ENCODE results near the gene QSOX1.
"Not testable (repeated sequence)": the region's sequence is repeated elsewhere in the genome, so short reads cannot be mapped to it uniquely, and the experiment has no call there.

Gene QSOX1, protein sequence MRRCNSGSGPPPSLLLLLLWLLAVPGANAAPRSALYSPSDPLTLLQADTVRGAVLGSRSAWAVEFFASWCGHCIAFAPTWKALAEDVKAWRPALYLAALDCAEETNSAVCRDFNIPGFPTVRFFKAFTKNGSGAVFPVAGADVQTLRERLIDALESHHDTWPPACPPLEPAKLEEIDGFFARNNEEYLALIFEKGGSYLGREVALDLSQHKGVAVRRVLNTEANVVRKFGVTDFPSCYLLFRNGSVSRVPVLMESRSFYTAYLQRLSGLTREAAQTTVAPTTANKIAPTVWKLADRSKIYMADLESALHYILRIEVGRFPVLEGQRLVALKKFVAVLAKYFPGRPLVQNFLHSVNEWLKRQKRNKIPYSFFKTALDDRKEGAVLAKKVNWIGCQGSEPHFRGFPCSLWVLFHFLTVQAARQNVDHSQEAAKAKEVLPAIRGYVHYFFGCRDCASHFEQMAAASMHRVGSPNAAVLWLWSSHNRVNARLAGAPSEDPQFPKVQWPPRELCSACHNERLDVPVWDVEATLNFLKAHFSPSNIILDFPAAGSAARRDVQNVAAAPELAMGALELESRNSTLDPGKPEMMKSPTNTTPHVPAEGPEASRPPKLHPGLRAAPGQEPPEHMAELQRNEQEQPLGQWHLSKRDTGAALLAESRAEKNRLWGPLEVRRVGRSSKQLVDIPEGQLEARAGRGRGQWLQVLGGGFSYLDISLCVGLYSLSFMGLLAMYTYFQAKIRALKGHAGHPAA

GRCh38 chr1:180154325-180155181, at the start of gene QSOX1:
QSOX1 (plus strand) TSS chr1:180154869; CDS start chr1:180154908, 39 bp downstream.
- DNase-seq = peak; percentile 51

DNA sequence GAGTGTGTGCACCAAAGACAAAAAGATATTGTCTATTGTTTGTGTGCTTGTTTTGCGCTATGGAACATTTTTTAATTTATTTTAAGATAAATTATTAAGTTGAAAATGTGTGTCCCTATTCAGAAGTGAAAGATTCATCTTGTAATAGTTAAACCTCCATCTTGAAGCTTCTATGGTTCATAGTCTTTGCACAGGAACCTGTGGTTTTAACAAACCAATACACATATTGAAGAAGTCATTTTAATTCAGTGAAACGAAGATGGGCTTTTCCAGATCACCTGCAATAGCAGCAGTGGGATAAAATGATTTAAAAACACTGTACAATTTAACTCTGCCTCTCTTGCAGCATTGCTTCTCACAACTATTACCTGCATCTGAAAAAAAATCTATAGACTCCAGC, 42.6 kb upstream of the QSOX1 start:
- DNase-seq = no peak

DNA sequence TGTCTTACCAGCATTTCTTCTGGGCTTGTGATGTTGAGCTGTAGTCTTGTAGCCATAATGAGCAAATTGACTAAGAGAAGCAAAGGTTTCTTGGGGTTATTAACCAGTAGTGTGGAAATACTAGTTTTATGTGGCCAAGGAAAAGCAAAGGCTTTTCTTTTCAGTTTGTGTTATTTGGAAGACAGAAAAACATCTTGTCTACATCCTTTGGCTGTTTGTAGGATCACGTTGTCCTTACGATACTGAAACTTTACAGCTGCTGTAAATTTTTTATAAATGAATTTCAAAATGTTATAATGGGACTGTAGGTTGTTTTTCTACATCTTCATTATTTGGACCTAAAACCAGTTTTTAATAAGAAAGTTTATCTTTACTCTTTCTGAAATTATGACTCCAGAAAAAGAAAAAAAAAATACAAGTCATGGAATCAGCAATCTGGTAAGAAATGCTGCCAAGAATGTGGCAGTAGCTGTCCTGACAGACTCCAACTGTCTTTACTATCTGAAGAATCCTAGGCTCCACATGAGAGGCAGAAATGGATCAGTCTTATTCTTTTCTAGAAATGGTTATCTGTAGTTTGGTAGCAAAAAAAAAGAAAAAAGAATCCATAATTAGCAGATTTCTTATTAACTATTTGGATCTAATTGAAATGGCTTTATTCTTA, 41.6 kb upstream of the QSOX1 start:
- no peak for DNase-seq

DNA sequence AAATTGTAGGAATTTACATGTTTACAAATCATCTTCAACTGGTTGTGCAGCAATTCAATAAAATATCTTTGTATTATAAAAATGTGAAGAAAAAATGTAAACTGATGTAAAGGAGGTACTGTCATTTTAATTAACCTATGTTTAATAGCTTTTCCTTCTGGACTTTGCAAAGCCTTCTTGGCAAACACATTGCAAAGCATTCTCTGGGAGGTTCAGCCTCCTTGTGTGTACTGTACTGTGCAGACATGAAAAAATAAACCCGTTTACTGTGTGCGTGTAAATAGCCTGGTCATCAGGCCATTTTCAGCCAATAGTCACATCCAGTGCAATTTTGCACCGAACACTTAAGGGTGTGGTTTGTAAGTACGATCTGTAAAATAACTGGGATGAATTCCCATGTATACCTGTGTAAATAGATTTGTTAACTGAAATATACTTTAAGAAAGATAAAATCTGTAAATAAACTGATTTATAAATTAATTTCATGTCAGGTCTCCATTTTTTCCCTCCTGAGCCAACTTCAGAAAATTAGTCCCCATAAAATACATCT, 40.2 kb upstream of the QSOX1 start:
- no peak for DNase-seq

- no peak for DNase-seq
Measured at GRCh38 chr1:180116964-180117763, 37.5 kb upstream of the QSOX1 start.

DNA sequence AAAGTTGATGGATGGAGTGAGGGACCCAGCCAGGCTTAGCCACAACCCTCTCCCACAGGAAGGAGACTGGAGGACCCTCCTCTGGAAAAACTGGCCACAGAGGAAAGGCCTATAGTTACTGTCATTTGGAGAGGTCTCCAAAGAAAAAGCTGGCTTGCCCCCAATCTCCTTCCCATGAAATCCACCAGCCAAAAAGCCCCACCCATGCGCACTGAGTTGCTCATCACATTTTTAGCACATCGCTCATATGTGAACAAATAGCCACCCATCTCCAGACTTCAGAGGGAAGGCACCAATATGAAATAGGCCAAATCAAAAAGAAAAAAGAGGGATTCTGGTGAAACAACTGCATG, 36.9 kb upstream of the QSOX1 start:
- no peak for DNase-seq

DNA sequence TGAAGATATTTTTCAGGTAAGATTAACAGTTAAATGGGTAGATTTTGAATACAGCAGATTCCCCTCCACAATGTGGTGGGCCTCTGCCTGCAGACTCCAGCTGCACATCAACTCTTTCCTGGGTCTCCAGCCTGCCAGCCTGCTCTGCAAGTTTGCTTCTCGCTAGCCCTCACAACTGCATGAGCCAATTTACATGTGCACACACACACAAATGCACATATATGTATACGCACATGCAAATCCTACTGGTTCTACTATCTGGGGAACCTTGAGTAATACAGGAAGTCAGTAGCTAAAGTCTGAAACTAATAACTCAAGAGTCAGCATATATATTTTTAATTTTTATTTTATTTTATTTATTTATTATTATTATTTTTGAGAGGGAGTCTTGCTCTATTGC, 34.8 kb upstream of the QSOX1 start:
- no peak for DNase-seq

DNA sequence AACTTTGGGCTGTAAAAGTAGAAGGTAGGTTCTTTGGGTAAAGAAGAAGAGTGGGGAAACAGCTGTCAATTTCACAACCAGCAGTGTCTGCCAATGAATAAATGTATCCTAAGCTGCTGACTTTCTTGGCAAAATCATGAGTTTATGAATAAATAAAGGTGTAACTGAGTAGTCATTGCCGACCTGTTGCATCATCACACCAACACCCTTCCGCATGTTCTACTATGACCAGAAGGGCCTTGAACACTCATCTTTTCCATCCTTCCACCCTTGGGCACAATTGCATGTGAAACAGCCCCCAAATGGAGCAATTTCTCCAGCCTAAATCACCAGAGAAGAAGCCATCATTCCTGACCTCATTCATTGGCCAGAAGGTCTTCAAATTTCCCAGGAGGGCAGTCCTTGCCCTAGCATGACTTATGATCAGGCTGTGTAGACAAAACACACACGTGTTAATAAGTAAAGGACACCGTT, 31.2 kb upstream of the QSOX1 start:
- no peak for DNase-seq

DNA sequence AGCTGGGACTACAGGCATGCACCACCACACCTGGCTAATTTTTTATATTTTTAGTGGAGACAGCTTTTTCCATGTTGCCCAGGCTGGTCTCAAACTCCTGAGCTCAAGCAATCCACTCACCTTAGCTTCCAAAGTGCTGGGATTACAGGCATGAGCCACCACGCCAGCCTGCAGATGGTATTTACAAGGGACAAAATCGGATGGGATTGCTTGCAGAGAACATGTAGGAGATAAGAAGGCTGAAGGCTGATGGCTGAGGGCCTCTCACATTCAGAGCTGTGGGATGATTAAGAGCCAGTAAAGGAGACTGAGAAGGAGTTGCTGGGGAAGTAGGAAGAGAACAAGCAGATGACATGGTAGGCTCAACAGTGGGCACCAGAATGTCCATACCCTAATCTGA, 24.0 kb upstream of the QSOX1 start:
- DNase-seq = no peak

DNA sequence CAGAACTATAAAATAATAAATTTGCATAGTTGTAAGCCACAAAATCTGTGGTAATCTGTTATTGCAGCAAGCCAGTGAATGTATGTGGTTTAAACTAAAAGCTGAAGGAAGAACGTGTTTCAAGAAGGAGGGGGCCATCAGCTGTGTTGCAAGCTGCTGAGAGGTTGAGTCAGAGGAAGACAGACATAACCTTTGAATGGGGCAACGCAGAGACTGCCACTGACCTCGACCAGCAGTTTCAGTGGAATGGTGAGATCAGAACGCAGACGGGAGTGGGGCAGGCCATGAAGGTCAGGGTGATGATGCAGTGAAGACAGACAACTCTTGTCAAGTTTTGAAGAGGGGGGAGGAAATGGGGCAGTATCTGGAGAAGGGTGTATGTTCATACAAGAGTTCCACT, 23.2 kb upstream of the QSOX1 start:
- DNase-seq = no peak

DNA sequence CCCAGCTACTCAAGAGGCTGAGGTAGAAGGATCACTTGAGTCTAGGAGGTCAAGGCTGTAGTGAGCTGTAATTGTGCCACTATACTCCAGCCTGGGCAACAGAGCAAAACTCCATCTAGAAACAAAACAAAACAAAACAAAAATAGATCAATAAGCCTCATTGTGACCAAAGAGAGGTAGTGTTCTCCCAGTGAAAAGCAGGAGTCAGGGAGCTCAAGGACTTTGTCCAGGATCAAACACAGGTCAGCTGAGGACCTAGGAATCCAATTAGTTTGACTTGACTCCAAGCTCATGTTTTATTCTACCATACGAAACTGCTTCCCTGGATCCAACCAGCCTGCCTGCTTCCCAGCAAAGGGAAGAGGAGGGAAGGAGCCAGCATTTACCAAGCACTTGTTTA, 21.5 kb upstream of the QSOX1 start:
- no peak for DNase-seq

GRCh38 chr1:180133688-180134087, 21.0 kb upstream of the QSOX1 start:
- not testable (repeated sequence) for DNase-seq

GRCh38 chr1:180135535-180135934, 19.1 kb upstream of the QSOX1 start:
- no peak for DNase-seq

GRCh38 chr1:180136331-180136967, 18.2 kb upstream of the QSOX1 start:
- no peak for DNase-seq

DNA sequence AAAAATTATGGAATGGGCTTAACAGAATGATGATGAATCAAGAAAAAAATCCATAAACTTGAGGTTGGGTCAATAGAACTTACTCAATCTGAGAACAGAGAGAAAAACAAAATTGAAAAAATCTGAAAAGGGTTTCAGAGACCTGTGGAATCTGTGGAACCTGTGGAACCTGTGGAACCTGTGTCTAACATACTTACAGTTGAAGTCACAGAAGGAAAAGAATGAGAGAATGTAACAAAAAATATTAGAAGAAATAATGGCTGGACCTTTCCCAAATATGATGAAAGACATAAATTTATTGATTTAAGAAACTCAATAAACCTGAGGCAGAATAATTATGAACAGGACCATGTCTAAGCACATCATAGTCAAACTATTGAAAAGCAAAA, 17.7 kb upstream of the QSOX1 start:
- no peak for DNase-seq

- no peak for DNase-seq
Measured at GRCh38 chr1:180137776-180138175, 16.9 kb upstream of the QSOX1 start.

DNA sequence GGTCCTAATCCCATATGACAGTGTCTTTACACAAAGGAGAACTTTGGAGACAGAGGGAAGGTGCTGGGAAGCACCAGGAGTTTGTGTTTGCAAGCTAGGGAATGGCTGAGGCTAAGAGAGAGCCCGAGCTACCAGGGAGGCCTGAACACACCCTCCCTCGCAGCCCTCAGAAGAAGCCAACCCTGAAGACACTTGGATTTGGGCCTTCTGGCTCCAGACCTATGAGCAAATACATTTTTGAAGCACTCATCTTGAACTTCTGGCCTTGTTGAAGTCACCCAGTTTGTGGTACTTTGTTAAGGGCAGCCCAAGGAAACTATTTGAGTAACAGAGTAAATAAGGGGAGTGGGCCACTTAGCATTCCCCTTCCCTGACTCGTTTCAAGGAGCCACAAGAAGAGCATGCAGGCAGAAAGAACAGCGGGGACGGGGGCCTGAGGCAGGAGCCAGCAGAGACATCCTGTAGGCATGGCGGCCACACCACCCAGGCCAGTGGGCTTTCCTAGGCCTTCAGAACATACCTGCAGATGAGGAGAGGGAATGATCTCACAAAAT, 13.2 kb upstream of the QSOX1 start:
- no peak for DNase-seq

DNA sequence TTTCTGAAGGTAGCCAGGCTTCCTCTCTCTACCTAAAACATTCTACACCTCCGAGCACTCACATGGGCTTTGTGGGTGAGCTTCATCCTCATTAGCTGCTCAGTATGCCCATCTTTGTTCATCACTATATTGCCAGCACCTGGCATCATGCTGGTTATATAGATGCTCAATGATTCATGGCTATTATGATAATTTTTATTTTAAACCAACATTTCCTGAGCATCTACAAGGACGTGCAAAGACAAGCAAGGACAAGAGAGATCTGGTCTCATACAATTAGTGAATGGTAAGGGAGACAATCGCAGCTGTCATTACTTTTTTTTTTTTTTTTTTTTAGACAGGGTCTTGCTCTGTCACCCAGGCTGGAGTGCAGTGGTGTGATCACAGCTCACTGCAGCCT, 11.3 kb upstream of the QSOX1 start:
- no peak for DNase-seq

DNA sequence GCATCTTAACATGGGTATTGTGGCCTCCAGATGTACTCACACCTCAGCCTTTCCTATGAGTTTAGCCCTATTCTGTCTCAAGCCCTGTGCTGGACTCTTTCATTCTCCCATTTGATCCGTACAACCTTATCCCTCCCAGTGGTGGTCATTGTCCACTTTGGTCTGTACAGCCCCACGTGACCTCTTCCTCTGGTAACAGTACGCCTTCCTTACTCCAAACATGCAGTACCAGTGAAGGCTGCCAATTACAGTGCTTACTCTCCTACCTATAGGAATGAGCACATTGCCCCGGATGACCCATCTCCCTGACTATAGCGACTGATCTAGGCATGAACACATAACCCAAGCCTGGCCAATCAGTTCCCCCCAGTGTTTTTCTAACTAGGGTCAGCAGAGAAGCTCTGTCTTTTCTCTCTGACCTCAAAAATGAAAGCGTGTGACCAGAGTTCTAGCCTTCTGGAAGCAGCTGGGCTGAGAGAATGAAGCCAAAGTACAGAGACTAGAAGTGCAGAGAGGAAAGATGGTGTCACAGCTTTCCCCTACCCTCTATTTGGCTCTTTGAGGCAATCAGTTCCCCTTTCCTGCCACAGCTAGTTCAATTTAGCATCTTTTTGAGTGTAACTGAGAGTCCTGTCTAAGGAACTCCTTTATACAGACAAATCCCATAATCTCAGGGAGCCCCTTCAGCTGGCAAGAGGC, 9.9 kb upstream of the QSOX1 start:
- no peak for DNase-seq

GRCh38 chr1:180145446-180145845, 9.2 kb upstream of the QSOX1 start:
- no peak for DNase-seq

All from NCI-H510A treated with DMSO at 0.1 percent for 48 hours (cell line).